Stromal cell of bone marrow (primary cell): ENCODE data around the gene PRRT4.

ENCODE experiments used
- DNase-seq: peaks from one replicate; pipeline ENCODE4 v3.0.0-alpha.2; 2012; ENCODE audit warnings: low read depth

PRRT4 gene

GRCh38 chr7:128374041-128374440, 12.6 kb upstream of the PRRT4 start:
- DNase-seq = no peak

- DNase-seq = no peak
Observed at GRCh38 chr7:128373606-128374005, 12.1 kb upstream of the PRRT4 start.

GRCh38 chr7:128370491-128370890, 9.0 kb upstream of the PRRT4 start:
- DNase-seq = no peak

GRCh38 chr7:128366986-128367385, 5.5 kb upstream of the PRRT4 start:
- DNase-seq = no peak

GRCh38 chr7:128366300-128366699, 4.8 kb upstream of the PRRT4 start:
- no peak for DNase-seq

- no peak for DNase-seq
Observed at GRCh38 chr7:128365432-128365831, 3.9 kb upstream of the PRRT4 start.

GRCh38 chr7:128364166-128364870, 2.8 kb upstream of the PRRT4 start:
- DNase-seq = no peak

- DNase-seq = no peak
Observed at GRCh38 chr7:128363261-128363721, 1.8 kb upstream of the PRRT4 start.

GRCh38 chr7:128362670-128363069, 1.2 kb upstream of the PRRT4 start:
- peak; percentile 21 for DNase-seq

GRCh38 chr7:128360359-128360678, 1.2 kb downstream of the PRRT4 start:
- no peak for DNase-seq

GRCh38 chr7:128359939-128360338, 1.6 kb downstream of the PRRT4 start:
- DNase-seq = no peak

- no peak for DNase-seq
Observed at GRCh38 chr7:128359336-128359735, 2.2 kb downstream of the PRRT4 start.

- DNase-seq = no peak
Observed at GRCh38 chr7:128358233-128358632, 3.3 kb downstream of the PRRT4 start.

GRCh38 chr7:128357217-128357613, 4.3 kb downstream of the PRRT4 start:
- DNase-seq = no peak

GRCh38 chr7:128356546-128357216, 4.8 kb downstream of the PRRT4 start:
- DNase-seq = no peak

GRCh38 chr7:128353610-128354009, 7.9 kb downstream of the PRRT4 start:
- no peak for DNase-seq

GRCh38 chr7:128353189-128353588, 8.3 kb downstream of the PRRT4 start:
- no peak for DNase-seq

GRCh38 chr7:128352636-128353035, 8.9 kb downstream of the PRRT4 start:
- DNase-seq = no peak

GRCh38 chr7:128352153-128352537, 9.3 kb downstream of the PRRT4 start:
- DNase-seq = no peak

GRCh38 chr7:128351296-128352152, 10.0 kb downstream of the PRRT4 start:
- DNase-seq = no peak

- DNase-seq = no peak
Observed at GRCh38 chr7:128350708-128351295, 10.7 kb downstream of the PRRT4 start.

GRCh38 chr7:128349466-128349825, 12.0 kb downstream of the PRRT4 start:
- no peak for DNase-seq

GRCh38 chr7:128347647-128348097, 13.8 kb downstream of the PRRT4 start:
- DNase-seq = no peak
